Measurements from ENCODE around the gene SETDB2. TPM values are rescaled to one million over a fixed set of nuclear protein-coding genes. Genes with fewer than 3 reads are reported as not detected.

The SETDB2 gene
- total and polyA plus RNA-seq, 2 of the 4 experiments (the other 2 are of a cell fraction), result 4.3 to 5.7 TPM

GRCh38 chr13:49524740-49525501 lies 80.8 kb downstream of the SETDB2 start:
- in situ Hi-C loops (cut with MboI; ENCODE audit: low sequenced_read_pairs), result no loop called here
- Histone ChIP-seq H2BK20ac (ENCODE audit: low read depth, low read length) (no peak overlapping the region), H4K8ac (ENCODE audit: low read depth in 2 of 2, low read length in 2 of 2) (no peak overlapping the region), H3K18ac (ENCODE audit: low read depth, low read length) (no peak overlapping the region), H3K9me3 (ENCODE audit: control insufficient read depth, insufficient read depth, low read length) (no peaks in the 10 kb centered on the region), H3K9me1 (ENCODE audit: insufficient read depth, low read length) (peaks cover 5% of the 10 kb centered on the region), H3K4me1 (ENCODE audit: control insufficient read depth, insufficient read depth, low read length) (no peaks in the 10 kb centered on the region; the same call in 1 of the 2 replicates), H3K27me3 (ENCODE audit: control insufficient read depth, insufficient read depth, low read length) (no peaks in the 10 kb centered on the region), H3K9ac (ENCODE audit: low read depth, low read length) (no peak overlapping the region), H3K23ac (ENCODE audit: low read depth, low read length) (no peak overlapping the region), H3K4me2 (ENCODE audit: low read depth, low read length) (no peak overlapping the region), H3K14ac (replicated peaks; ENCODE audit: low read depth, low read length) (no peak overlapping the region; the same call in 1 of the 2 replicates), H4K5ac (ENCODE audit: low read depth, low read length) (no peak overlapping the region), H3K56ac (ENCODE audit: extremely low read depth, insufficient read depth, low read length) (no peak overlapping the region), H2BK15ac (ENCODE audit: low read depth, low read length) (no peak overlapping the region), H3K4ac (ENCODE audit: low read depth, low read length) (no peak overlapping the region), H2BK5ac (ENCODE audit: low read depth, low read length, poor library complexity, severe bottlenecking) (no peak overlapping the region), H3K27ac (ENCODE audit: insufficient read depth, low read length) (no peak overlapping the region), H2AFZ (replicated peaks; ENCODE audit: low read length, poor library complexity) (no peak overlapping the region), H4K20me1 (ENCODE audit: insufficient read depth, low read length) (no peaks in the 10 kb centered on the region), H3K4me3 (ENCODE audit: insufficient read depth, low read depth, low read length) (no peak overlapping the region), H2AK5ac (ENCODE audit: low read depth, low read length) (no peak overlapping the region), H2BK120ac (ENCODE audit: low read depth, low read length) (no peak overlapping the region), H4K91ac (ENCODE audit: insufficient read depth, low read depth, low read length) (no peak overlapping the region), H3K36me3 (ENCODE audit: control insufficient read depth, insufficient read depth, low read length) (peaks cover 8% of the 10 kb centered on the region), H2AK9ac (replicated peaks; ENCODE audit: low read depth, low read length, poor library complexity) (no peak overlapping the region), H3K79me1 (ENCODE audit: low read depth in 1 of 2, low read length in 2 of 2) (no peaks in the 10 kb centered on the region; a peak in 1 of 4 replicates)
- ATAC-seq (ENCODE audit: low read depth) (no peak), DNase-seq (no peak)
- TF ChIP-seq RAD21 (IDR thresholded peaks at IDR 0.05; ENCODE audit: low read length) (no peak), USF2 (IDR thresholded peaks at IDR 0.05; ENCODE audit: low read depth, low read length) (no peak), MXI1 (IDR thresholded peaks at IDR 0.05; ENCODE audit: borderline replicate concordance, low read depth, low read length) (no peak), CHD1 (IDR thresholded peaks at IDR 0.05; ENCODE audit: low read depth, low read length) (no peak), CEBPB (IDR thresholded peaks at IDR 0.05; ENCODE audit: low read depth, low read length) (no peak), BHLHE40 (IDR thresholded peaks at IDR 0.05; ENCODE audit: low read depth, low read length) (no peak), FOS (IDR thresholded peaks at IDR 0.05; ENCODE audit: low read depth, low read length) (no peak), RFX5 (IDR thresholded peaks at IDR 0.05; ENCODE audit: low read depth, low read length) (no peak), CTCF (conservative IDR thresholded peaks at IDR 0.05; ENCODE audit: low read depth, low read length) (no peak), POLR2A (IDR thresholded peaks at IDR 0.05; ENCODE audit: low read depth, low read length) (no peak), MAFK (IDR thresholded peaks at IDR 0.05; ENCODE audit: low read depth, low read length) (no peak)
- no TSS peak for BruUV-seq (replicated peaks)
- intact Hi-C loops (cut with micrococcal nuclease), result no loop called here
- no CpG with 5 or more reads among the region's 5 CpGs for WGBS, 2 experiments (ENCODE audit: extremely low coverage in 2 of 2, insufficient read length in 1 of 2)
- CTCF ChIA-PET, result interaction anchor here (0.6 kb wide), 2 partner anchors 22 to 87 kb away, joined by 5 to 6 read pairs; no protein-coding TSS in a partner anchor
- POLR2A ChIA-PET (ENCODE audit: unreplicated experiment), result no interaction called here
- dilution Hi-C loops (cut with HindIII; ENCODE audit: low sequenced_read_pairs, unreplicated experiment), result no loop called here

Data from IMR-90 (cell line).